HG03571 (cell line): ENCODE data around the gene CLIP1.
"Not testable (repeated sequence)": the region's sequence is repeated elsewhere in the genome, so short reads cannot be mapped to it uniquely, and the experiment has no call there.

Source experiments
- ATAC-seq: cut with Tn5 transposase; IDR thresholded peaks from one replicate; pipeline ENCODE4 v1.9.1; 2021; ENCODE audit not compliant: unreplicated experiment

Gene CLIP1

DNA sequence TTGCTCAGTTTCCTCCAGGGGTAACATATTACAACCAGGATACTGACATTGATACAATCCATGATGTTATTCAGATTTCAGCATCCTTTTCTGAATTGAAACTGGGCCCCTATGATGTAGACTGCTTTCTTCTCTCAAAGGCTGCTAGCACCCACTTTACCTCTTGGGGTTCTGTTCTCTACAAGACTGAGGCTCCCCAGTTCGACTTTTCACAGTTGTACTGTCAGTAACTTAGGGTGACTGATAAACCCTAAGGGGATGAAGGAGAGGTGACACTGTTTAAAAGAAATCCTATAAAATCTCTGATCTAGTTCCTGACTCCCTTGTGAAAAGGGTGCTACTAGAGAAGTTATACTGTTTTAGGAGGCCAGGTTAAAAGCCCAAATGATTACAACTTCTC is 157.0 kb downstream of the CLIP1 start:
- ATAC-seq, result no peak

DNA sequence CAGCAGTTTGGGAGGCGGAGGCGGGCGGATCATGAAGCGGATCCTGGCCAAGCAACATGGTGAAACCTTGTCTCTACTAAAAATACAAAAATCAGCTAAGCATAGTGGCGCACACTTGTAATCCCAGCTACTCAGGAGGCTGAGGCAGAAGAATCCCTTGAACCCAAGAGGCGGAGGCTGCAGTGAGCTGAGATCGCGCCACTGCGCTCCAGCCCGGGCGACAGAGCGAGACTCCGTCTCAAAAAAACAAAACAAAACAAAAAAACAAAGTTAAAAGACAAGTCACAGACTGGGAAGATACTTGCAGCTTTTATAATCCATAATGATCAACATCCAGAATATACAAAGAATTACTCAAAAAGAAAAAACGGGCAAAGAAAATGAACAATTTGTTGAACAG is 161.7 kb downstream of the CLIP1 start:
- ATAC-seq, result not testable (repeated sequence)

DNA sequence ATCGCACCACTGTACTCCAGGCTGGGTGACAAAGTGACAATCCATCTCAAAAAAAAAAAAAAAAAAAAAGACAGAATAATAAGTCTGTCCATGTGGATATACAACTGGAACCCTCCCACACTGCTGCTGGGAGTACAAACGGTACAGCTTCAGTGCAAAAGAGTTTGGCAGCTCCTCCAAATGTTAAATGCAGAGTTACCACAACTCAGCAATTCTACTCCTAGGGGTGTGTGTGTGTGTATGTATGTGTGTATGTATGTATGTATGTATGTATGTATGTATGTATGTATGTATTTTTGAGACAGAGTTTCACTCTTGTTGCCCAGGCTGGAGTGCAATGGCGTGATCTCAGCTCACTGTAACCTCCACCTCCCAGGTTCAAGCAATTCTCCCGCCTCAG is 163.5 kb downstream of the CLIP1 start:
- not testable (repeated sequence) for ATAC-seq

DNA sequence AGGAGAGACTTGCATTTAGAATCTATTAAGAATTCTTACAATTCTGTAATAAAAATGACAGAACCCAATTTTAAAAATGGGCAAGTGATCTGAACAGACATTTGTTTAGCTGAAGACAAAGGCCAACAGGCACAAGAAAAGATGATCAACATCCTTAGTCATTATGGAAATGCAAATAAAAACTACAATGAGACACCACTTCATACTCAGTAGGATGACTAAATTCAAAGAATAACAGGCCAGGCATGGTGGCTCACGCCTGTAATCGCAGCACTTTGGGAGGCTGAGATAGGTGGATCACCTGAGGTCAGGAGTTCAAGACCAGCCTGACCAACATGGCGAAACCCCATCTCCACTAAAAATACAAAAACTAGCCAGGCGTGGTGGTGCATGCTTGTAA is 164.0 kb downstream of the CLIP1 start:
- ATAC-seq, result not testable (repeated sequence)

DNA sequence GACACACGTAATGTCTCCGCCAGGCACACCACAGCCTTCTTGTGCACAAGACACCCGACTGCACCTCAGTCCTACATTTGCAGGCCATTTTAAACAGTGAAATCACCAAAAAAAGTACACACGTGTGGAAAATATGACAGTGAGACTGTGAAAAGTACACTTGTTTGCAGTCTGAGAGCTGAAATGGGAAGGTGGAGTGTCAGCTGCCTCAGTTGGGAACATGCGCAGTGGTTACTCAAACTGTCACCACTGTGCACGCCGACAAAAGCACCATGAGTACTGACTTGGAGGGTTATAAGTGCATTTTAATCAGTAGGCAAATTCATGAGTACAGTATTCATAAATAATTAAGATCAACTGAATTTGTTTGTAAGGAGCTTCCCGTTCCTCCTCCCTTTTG is 171.9 kb downstream of the CLIP1 start:
- ATAC-seq, result no peak

DNA sequence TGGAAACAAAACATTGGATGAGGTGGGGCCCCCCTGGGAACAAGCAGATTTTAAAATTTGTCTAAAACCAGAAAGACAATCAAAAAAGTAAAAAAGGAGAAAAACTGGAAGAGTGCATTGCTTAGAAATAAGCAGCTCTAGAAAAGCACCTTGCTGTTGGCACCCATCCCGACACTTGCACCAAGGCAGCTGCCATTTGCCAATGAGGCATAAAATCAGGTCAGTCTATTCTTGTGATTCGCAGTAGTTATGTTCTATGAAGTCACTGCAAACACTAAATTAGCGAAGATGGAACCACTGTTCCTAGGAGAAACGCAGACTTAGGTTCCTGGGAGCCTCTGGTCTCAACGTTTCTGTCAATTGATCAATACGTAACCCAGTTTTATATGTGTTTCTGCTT is 172.4 kb downstream of the CLIP1 start:
- no peak for ATAC-seq

DNA sequence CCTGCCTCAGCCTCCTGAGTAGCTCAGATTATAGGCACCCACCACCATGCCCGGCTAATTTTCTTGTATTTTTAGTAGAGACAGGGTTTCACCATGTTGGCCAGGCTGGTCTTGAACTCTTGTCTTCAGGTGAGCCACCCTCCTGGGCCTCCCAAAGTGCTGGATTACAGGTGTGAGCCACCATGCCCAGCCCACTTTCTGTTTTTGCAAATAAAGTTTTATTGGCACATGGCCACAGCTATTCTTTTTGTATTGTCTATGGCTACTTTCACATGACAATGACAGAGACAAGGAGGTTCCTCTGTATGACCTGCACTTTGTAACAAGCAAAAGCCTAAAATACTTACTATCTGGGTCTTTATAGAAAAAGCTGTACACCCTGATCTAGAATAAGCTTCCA is 176.9 kb downstream of the CLIP1 start:
- no peak for ATAC-seq

DNA sequence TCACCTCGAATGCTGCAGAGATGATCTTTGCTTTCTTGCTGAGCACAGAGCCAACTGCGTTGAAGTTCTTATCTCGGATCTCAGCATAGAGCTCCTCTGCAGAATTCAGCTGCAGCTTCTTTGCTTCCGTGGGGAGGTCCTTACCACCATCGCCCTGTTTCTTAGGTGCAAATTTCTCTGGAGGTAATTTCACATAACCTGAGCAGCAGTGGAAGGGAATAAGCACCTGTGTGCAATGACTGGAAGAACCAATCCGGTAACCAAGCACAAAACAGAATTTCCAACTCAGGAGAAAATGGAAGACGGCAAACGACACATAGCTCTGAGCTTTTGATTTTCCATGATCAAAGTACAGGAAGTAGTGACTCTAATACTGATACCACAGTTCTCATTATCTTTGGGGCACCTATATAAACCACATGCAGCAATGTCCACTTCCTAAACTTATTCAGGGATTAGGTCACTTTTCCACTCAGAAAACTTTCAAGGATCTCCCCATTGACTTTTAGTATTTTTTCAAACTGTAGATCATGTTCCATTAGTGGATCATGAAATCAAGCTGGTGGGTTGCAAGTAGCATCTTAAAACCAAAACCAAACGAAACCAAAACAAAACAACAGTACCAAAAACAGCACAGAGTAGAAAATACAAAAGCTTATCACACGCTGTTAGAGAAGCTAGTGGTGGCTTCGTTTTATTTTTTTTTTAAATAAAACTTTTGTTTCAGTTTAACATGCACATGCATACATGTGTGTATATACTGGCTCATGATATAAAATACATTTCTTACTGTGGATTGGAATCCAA is 177.7 kb downstream of the CLIP1 start:
- no peak for ATAC-seq

DNA sequence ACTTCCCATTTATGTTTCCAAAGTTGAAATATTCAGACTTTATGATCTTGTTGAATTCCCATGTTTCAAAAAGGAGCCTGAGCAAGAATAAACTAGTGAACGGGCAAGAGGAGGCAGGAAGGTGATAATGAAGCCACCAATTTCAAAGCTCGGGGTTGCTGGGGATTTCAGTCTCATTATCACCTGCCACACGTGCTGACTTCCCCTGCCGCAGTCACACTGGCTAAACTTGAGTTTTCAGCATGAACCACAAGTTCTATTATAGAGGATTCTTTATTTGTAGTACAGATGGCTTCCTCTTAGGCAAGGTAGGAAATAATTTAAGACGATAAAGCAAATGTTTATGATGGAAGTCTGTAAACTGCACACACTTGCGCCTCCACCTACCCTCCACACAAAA is 178.5 kb downstream of the CLIP1 start:
- no peak for ATAC-seq

DNA sequence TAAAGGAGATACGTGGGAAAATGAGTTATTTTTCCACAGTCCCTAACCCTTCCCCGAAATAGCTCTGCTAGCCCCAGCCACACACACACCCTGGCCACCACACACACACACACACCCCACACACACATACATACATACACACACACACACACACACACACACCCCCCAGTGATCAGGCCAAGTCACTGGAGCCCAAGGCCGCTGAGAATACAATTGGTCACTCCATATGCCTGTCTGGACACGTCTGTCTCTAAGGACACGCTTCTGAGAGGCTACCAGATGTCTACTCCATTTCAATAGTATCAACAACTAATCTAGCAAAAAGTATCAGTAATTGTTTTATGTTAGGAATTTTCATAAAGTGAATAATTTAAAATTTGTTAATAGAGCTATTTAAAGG is 183.6 kb downstream of the CLIP1 start:
- no peak for ATAC-seq

DNA sequence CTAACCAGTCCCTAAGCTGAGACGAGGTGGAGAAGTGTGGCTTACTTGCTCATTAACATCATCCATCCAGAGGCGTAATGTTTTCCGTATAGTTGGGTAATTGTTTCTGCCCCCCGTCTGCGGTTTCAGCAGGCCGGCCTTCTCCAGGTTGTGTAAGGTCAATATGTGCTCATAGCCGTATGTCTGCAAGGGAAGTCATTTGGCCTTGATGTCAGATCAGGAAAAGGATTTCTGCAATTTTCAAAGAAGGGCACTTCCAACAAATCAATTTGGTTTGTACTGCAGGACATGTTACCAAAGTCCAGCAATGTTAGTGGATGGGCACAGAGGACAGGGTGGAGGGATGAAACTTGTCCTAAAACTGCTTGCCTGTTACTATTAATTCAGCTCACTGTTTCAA is 186.7 kb downstream of the CLIP1 start:
- ATAC-seq, result no peak

DNA sequence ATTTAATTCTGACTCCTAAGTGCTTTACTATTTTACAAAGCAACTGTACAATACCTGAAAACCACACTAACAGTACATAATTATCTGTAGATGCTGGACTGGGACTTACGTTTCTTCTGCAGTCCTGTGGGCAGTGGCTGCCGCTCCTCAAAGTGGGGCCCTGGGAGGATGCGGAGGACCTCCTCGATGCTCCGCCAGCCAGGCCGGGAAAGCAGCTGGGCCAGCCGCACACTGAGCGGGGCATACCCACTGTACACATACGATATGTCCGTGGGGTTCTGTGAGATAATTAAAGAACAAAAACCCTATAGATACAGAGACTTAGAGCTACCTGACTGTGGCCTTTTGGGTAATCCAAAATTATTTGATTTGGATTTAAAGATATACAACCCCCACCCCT is 189.8 kb downstream of the CLIP1 start:
- no peak for ATAC-seq

DNA sequence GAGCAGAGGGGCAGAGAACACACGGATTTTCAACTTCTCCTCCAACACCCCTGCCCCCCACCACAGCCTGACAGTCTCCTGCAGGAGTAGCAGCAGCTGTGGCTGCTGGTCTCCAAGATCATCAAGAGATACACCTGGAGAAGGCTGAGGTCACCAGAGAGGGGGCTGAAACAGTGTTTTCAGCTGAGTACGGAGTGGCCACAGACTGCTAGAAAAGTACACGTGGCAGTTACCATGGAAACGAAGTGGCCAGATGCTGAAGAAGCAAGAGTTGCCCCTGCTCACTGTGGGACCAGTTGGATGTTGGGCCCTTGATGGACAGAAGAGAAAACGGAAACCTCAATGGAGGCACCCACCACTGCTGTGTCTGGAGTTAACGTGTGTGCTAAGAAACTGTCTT is 191.7 kb downstream of the CLIP1 start:
- ATAC-seq, result no peak

DNA sequence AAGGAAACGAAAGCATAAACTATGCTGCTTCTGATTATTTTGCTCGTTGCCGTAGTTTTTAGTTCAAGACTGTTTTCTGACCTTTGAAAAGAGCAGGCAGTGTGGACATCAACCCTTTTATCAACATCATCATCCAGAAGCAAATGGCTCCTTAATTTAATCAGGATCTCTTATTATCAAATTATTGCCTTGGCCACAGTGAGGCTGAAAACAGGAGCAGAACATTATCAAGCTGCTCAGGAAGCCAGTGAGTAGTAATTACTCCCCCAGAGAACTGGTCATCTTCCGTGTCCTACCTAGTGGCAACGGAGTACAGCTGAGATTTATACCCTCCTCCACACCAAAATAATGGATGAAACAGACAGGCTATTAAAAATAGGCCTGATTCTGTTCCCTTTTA is 194.4 kb downstream of the CLIP1 start:
- ATAC-seq, result no peak

DNA sequence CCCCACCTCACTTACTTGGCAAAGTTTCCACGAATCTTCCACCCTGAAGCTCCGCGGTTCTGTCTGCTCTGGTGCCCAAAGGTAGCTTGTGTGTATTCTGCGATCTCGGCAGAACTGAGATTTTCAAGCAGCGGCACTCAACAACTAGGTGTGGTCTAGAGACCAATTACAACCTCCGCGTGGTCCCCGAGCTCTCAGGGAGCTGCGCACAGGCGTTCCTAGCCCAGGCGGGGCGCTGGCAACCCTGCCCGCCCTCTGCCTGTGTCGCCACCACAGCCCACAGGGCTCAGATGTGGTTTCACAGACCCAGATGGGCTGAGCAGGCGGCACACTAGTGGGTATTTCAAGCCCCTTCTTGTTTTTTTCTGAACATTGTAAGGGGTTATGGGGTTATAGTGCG is 195.1 kb downstream of the CLIP1 start:
- ATAC-seq, result no peak

DNA sequence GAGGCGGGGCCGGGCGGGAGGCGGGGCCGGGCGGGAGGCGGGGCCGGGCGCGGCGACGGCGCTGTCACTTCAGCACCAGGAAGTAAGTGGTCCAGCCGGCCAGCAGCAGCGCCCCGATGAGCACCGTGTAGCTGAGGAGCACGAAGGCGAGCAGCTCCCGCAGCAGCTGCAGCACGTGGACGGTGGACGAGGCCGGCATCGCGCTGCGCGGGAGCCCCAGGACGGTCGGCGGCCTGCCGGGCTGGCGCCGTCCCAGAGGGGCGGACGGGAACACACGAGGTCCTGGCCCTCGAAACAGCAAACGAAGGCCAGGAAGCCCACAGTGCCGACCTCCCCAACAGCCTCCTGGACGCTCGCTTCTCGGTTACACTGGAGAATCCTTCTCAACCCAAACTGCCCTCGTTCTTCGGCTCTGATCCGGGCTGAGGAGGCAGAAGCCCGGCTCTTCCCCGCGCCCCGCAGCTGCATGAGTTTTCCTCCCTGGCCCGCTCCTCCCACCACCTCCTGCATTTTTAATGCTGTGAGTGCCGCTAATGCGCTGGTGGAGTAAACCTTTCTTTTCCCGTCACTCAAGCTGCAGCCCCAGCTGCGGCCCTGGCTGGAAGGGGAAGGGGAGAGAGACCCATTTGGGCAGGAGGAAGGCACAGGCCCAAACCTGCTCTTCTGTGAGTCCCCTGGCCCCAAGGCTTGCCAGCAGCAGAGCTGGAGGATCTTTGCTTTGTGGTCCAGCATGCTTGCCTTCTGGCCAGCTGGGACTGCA is 195.9 kb downstream of the CLIP1 start:
- no peak for ATAC-seq

DNA sequence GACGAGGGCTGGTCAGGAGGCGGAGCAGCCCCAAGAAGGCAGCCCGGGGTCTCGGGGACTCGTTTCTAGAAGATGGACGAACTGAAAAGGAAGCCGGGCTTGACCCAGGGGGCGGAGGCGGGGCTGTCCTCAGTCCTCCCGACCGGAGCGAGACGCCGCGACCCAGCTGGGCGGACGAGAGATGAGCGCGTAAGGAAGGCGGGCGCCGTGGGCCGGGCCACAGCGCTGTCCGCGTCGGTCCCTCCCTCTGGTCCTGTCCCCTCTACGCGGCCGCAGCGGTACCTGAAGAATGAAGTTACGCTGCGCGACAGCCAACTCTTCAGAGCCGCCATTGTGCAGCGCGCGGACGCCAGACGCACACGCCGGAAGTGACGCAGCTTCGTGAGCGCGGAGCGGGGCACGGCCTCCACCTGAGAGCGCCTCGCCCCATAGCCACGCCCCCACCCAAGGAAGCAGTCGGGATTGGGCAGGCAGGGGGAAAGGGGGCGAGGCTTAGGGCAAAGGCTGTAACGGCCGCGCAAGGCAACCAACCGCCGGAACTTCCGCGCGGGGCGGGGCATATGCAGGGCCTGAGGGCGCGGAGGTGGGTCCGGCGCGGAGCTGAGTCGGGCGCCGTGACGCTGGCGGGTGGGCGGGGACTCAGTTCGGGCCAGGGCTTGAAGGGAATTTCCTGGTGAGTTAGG is 196.6 kb downstream of the CLIP1 start, which contains the start of gene DIABLO:
DIABLO (minus strand) TSS at position 370 of the 683 bp plus-strand sequence; CDS start at position 332, 38 bp downstream.
- ATAC-seq, result peak; percentile 82
